ENCODE measurements around the gene PARVB.

The PARVB gene

GRCh38 chr22:44024288-44024921 is at the start of gene PARVB:
Gene PARVB (plus strand): TSS chr22:44024302. CDS start chr22:44024340, 38 bp downstream.
- peak; percentile 8 for DNase-seq

- DNase-seq = no peak
These were observed 49.1 kb upstream of the PARVB start for GRCh38 chr22:43975041-43975440.

GRCh38 chr22:43976861-43977795 is 47.0 kb upstream of the PARVB start:
- no peak for DNase-seq

GRCh38 chr22:43978558-43978957 is 45.5 kb upstream of the PARVB start:
- DNase-seq = no peak

- no peak for DNase-seq
These were observed 43.5 kb upstream of the PARVB start for GRCh38 chr22:43980579-43980978.

GRCh38 chr22:43980996-43981395 is 43.1 kb upstream of the PARVB start:
- no peak for DNase-seq

- no peak for DNase-seq
These were observed 40.3 kb upstream of the PARVB start for GRCh38 chr22:43983808-43984207.

GRCh38 chr22:43985532-43985931 is 38.6 kb upstream of the PARVB start:
- no peak for DNase-seq

- DNase-seq = no peak
These were observed 35.8 kb upstream of the PARVB start for GRCh38 chr22:43988116-43988820.

- DNase-seq = no peak
These were observed 35.1 kb upstream of the PARVB start for GRCh38 chr22:43988960-43989359.

GRCh38 chr22:43990044-43990443 is 34.1 kb upstream of the PARVB start:
- DNase-seq = no peak

- DNase-seq = no peak
These were observed 32.6 kb upstream of the PARVB start for GRCh38 chr22:43991316-43992020.

GRCh38 chr22:43992331-43992821 is 31.7 kb upstream of the PARVB start:
- no peak for DNase-seq

- peak; percentile 60 for DNase-seq
These were observed 30.9 kb upstream of the PARVB start for GRCh38 chr22:43993072-43993760.

- DNase-seq = no peak
These were observed 30.1 kb upstream of the PARVB start for GRCh38 chr22:43994006-43994405.

GRCh38 chr22:43994416-43994815 is 29.7 kb upstream of the PARVB start:
- DNase-seq = no peak

GRCh38 chr22:43995057-43995685 is 28.9 kb upstream of the PARVB start:
- no peak for DNase-seq

- no peak for DNase-seq
These were observed 28.3 kb upstream of the PARVB start for GRCh38 chr22:43995798-43996169.

- peak; percentile 79 for DNase-seq
These were observed 27.7 kb upstream of the PARVB start for GRCh38 chr22:43996170-43996980.

GRCh38 chr22:43996981-43997265 is 27.2 kb upstream of the PARVB start:
- DNase-seq = no peak

GRCh38 chr22:43998679-43999264 is 25.3 kb upstream of the PARVB start:
- no peak for DNase-seq

Data from CD4-positive, alpha-beta T cell treated with Interferon gamma for 1 hour (primary cell).